CD4-positive, alpha-beta memory T cell (primary cell): ENCODE results near the gene GSK3B. TPM values are rescaled to one million over a fixed set of nuclear protein-coding genes. Genes with fewer than 3 reads are reported as not detected.

Source experiments
- CTCF ChIA-PET: fragments of 350-600 bp; sonication (Branson Sonifier 250); formaldehyde crosslinking; loops from one replicate; lab custom pipeline; 2021; ENCODE audit warnings: inconsistent platforms; ENCODE audit not compliant: partially characterized antibody; lab: Charles Lee
- POLR2A ChIA-PET: fragments of 350-600 bp; sonication (Branson Sonifier 250); formaldehyde crosslinking; loops from one replicate; lab custom pipeline; 2021; ENCODE audit not compliant: partially characterized antibody; lab: Charles Lee
- DNase-seq, 5 donors: peaks; one replicate each; pipeline versions ENCODE4 v3.0.0 to v3.0.0-alpha.2; 2020 to 2022; ENCODE audit warnings: mixed read lengths in 1 of 5
- H3K27ac ChIP-seq: one replicate; pipeline ENCODE4 v1.7.0; 2013; ENCODE audit warnings: low read depth, low read length
- H3K27me3 ChIP-seq: 2 replicates; pipeline ENCODE4 v1.7.0; 2013; ENCODE audit warnings: mild to moderate bottlenecking, low read length, moderate library complexity; ENCODE audit not compliant: insufficient read depth
- H3K36me3 ChIP-seq: 2 replicates; pipeline ENCODE4 v1.7.0; 2013; ENCODE audit warnings: mild to moderate bottlenecking, low read length, moderate library complexity; ENCODE audit not compliant: insufficient read depth
- H3K4me1 ChIP-seq: 2 replicates; pipeline ENCODE4 v1.7.0; 2013; ENCODE audit warnings: mild to moderate bottlenecking, low read length, moderate library complexity; ENCODE audit not compliant: insufficient read depth
- H3K4me3 ChIP-seq, 2 donors: one replicate each; pipeline ENCODE4 v1.7.0; 2013; ENCODE audit warnings: low read length in 2 of 2, mild to moderate bottlenecking in 1 of 2
- H3K9me3 ChIP-seq, 2 donors: one replicate each; pipeline ENCODE4 v1.7.0; 2013; ENCODE audit warnings: low read length in 2 of 2, control low read depth in 1 of 2; ENCODE audit not compliant: control insufficient read depth in 1 of 2
- H3K27ac Mint-ChIP-seq, 7 donors: one replicate each; pipeline ENCODE4 v1.8.0; 2020 to 2021; ENCODE audit warnings: mixed read lengths in 7 of 7, mild to moderate bottlenecking in 6 of 7, inconsistent platforms in 3 of 7, moderate library complexity in 3 of 7
- H3K27me3 Mint-ChIP-seq, 2 donors: one replicate each; pipeline ENCODE4 v1.8.0; 2020 to 2021; ENCODE audit warnings: mixed read lengths in 2 of 2
- H3K36me3 Mint-ChIP-seq, 2 donors: one replicate each; pipeline ENCODE4 v1.8.0; 2020 to 2021; ENCODE audit warnings: mixed read lengths in 2 of 2, inconsistent platforms in 1 of 2, mild to moderate bottlenecking in 1 of 2
- H3K4me1 Mint-ChIP-seq, 4 donors: one replicate each; pipeline ENCODE4 v1.8.0; 2020 to 2021; ENCODE audit warnings: mixed read lengths in 4 of 4, mild to moderate bottlenecking in 1 of 4
- H3K4me3 Mint-ChIP-seq, 8 donors: one replicate each; pipeline ENCODE4 v1.8.0; 2020 to 2021; ENCODE audit warnings: mixed read lengths in 8 of 8, mild to moderate bottlenecking in 7 of 8, moderate library complexity in 6 of 8, inconsistent platforms in 3 of 8
- H3K9me3 Mint-ChIP-seq, 8 donors: one replicate each; pipeline ENCODE4 v1.8.0; 2020 to 2021; ENCODE audit warnings: mixed read lengths in 8 of 8, mild to moderate bottlenecking in 5 of 8, inconsistent platforms in 3 of 8, moderate library complexity in 1 of 8
- intact Hi-C: fragments of 100-400 bp; cut with micrococcal nuclease; formaldehyde crosslinking; loops from one replicate; pipeline ENCODE4 v1.15.1; 2023
- polyA plus RNA-seq, 2 donors: library from polyadenylated mRNA; unstranded; fragments of 300-500 nt; fragmentation: Illumina TruSeq; gene quantifications; one replicate each; pipeline ENCODE4 v1.2.3, GENCODE V29; 2021
- total RNA-seq, 2 experiments: library from RNA; stranded (reverse); gene quantifications; one replicate each; pipeline ENCODE4 v1.2.3, GENCODE V29; 2021

Gene GSK3B
- total and polyA plus RNA-seq, 4 experiments from 2014 or later: 10.4 to 35.0 (median 25.5) TPM

DNA sequence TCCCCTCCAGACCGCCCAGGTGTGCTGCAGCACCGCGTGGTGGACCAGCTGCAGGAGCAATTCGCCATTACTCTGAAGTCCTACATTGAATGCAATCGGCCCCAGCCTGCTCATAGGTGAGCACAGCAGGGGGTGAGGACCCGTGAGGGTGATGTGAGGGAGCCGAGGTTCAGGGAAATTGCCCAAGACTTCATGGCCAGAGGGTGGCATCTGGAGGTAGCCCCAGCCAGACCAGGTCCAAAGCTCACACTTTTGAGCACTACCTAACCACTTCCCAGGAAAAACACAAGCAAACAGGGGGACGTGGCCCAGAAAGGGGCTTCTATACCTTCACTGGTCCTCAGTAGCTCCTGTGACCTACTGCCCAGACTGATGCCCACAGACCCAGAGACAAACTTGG lies 278.5 kb downstream of the GSK3B start:
- Mint-ChIP-seq H3K27me3 (peaks cover 0 to 7% of the 10 kb centered on the region in 2 donors), H3K36me3 (no peaks in the 10 kb centered on the region), H3K9me3 (no peaks in the 10 kb centered on the region), H3K4me1 (peaks cover under 1 to 3% (median 2%) of the 10 kb centered on the region in 4 donors), H3K4me3 (no peak overlapping the region), H3K27ac (no peak overlapping the region)
- no peak overlapping the region for H3K27ac ChIP-seq
- H3K4me1 ChIP-seq: peaks cover under 1% of the 10 kb centered on the region
- DNase-seq: no peak
- POLR2A ChIA-PET: no interaction called here
- no peaks in the 10 kb centered on the region for H3K27me3 ChIP-seq
- H3K9me3 ChIP-seq: no peaks in the 10 kb centered on the region
- intact Hi-C loops: no loop called here
- CTCF ChIA-PET: interaction anchor here (0.9 to 1.7 kb wide), 3 partner anchors 10 to 602 kb away, joined by 3 to 6 read pairs (median 3); no protein-coding TSS in a partner anchor
- no peak overlapping the region for H3K4me3 ChIP-seq
- no peaks in the 10 kb centered on the region for H3K36me3 ChIP-seq

DNA sequence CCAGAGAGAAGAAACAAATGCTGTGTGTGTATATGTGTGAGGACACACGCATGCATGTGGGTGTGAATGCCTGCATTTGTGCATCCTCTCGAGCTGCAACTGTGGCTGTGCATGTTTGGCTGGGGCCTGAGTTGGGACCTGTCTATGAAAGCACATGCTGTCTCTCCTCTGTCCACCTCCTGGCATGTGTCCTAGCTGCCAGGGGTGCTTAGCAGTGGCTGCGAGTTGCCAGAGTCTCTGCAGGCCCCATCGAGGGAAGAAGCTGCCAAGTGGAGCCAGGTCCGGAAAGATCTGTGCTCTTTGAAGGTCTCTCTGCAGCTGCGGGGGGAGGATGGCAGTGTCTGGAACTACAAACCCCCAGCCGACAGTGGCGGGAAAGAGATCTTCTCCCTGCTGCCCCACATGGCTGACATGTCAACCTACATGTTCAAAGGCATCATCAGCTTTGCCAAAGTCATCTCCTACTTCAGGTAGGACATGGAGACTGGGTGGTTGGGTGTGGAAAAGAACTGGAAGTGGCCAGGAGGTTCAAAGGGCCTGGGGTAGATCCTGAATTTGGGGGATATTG lies 281.7 kb downstream of the GSK3B start:
- Mint-ChIP-seq H3K4me1 (peaks cover 7 to 17% (median 12%) of the 10 kb centered on the region in 4 donors), H3K4me3 (no peak overlapping the region), H3K27me3 (peaks cover 0 to 7% of the 10 kb centered on the region in 2 donors), H3K36me3 (no peaks in the 10 kb centered on the region), H3K9me3 (no peaks in the 10 kb centered on the region), H3K27ac (no peak overlapping the region)
- ChIA-PET POLR2A (no interaction called here), CTCF (no interaction called here)
- DNase-seq: no peak
- Histone ChIP-seq H3K9me3 (no peaks in the 10 kb centered on the region), H3K27me3 (no peaks in the 10 kb centered on the region), H3K4me1 (peaks cover 7% of the 10 kb centered on the region), H3K4me3 (no peak overlapping the region), H3K36me3 (no peaks in the 10 kb centered on the region), H3K27ac (no peak overlapping the region)
- intact Hi-C loops: no loop called here

DNA sequence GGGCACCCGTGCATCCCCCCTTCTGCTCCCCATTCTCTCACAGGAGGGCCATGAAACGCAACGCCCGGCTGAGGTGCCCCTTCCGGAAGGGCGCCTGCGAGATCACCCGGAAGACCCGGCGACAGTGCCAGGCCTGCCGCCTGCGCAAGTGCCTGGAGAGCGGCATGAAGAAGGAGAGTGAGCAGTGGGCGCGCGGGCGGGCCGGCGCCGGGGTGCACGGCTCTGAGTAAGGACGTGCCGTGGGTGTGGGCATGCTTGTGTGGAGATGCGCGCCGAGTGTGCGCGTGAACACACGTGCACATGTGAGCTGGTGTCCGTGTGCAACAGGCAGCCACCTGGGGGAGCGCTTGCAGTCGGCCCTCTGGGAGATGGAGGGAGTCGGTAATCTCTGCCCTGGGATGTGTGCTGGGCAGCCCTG lies 284.2 kb downstream of the GSK3B start:
- Histone ChIP-seq H3K4me1 (peaks cover 7% of the 10 kb centered on the region), H3K36me3 (no peaks in the 10 kb centered on the region), H3K27me3 (no peaks in the 10 kb centered on the region), H3K27ac (no peak overlapping the region), H3K9me3 (no peaks in the 10 kb centered on the region), H3K4me3 (peak overlapping the region; percentile 34 to 56)
- peaks cover 0 to 2% of the 10 kb centered on the region in 2 donors for H3K27me3 Mint-ChIP-seq
- H3K27ac Mint-ChIP-seq: peak overlapping the region; percentile 16 to 91 (median 87)
- CTCF ChIA-PET: interaction anchor here (0.7 to 2.4 kb wide), 9 partner anchors 10 to 608 kb away, joined by 3 to 17 read pairs (median 5); partner anchors contain the start of genes GSK3B and LRRC58
- no peaks in the 10 kb centered on the region for H3K36me3 Mint-ChIP-seq
- H3K4me1 Mint-ChIP-seq: peaks cover 7 to 17% (median 12%) of the 10 kb centered on the region in 4 donors
- DNase-seq: peak; percentile 33 to 56 (median 48)
- H3K4me3 Mint-ChIP-seq: peak overlapping the region; percentile 84 to 94 (median 90)
- no peaks in the 10 kb centered on the region for H3K9me3 Mint-ChIP-seq
- intact Hi-C loops: no loop called here
- POLR2A ChIA-PET: interaction anchor here (0.6 to 1.3 kb wide), 3 partner anchors 38 to 286 kb away, joined by 3 to 5 read pairs (median 4); partner anchors contain the start of gene GSK3B

DNA sequence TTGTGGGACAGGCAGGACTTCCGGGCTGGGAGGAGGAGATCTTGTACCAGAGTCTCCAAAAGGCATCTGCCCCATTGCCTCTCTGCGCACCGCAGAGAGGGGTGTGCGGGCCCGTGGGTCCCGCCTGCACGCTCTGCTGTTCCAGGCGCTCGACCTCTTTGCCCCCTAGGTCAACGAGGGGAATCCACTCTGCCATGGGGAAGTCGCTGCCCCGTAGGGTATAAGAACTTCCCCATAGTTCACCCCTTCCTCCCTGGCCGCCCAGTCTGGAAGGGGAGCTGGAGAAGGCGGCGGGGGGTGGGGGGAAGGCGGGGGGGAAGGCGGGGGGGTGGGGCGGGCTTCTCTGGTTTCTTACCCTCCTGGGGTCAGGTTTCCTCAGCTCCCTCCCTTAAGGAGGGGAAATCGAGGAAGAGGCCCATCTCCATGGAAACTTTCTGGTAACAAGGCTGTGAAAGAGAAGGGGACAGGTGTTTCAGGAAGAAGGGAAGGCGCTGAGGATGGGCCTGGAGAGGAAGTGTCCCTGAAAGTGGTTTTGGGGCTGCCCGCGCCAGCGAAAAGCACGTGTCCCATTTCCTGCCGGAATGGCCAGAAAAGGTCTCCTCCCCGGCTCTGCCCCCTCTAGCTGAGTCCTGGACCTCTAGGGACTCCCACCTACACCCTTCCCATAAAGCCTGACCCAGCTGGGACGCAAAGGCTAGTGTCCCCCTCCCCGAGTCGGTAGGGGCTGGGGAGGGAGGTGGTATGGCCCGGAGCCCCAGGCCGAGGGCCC lies 284.8 kb downstream of the GSK3B start:
- Histone ChIP-seq H3K27me3 (no peaks in the 10 kb centered on the region), H3K4me3 (peak overlapping the region; percentile 34 to 56), H3K27ac (no peak overlapping the region), H3K9me3 (no peaks in the 10 kb centered on the region), H3K4me1 (peaks cover 7% of the 10 kb centered on the region), H3K36me3 (no peaks in the 10 kb centered on the region)
- Mint-ChIP-seq H3K27me3 (peaks cover 0 to under 1% of the 10 kb centered on the region in 2 donors), H3K4me1 (peaks cover 7 to 17% (median 12%) of the 10 kb centered on the region in 4 donors), H3K4me3 (peak overlapping the region; percentile 84 to 94 (median 90)), H3K27ac (peak overlapping the region in 2 of 7 donors; percentile 18 to 37), H3K9me3 (no peaks in the 10 kb centered on the region), H3K36me3 (no peaks in the 10 kb centered on the region)
- intact Hi-C loops: no loop called here
- no peak for DNase-seq
- ChIA-PET CTCF (interaction anchor here (0.7 to 2.4 kb wide), 10 partner anchors 10 to 608 kb away, joined by 3 to 17 read pairs (median 4); partner anchors contain the start of genes GSK3B and LRRC58), POLR2A (interaction anchor here (0.9 to 1.3 kb wide), 2 partner anchors 285 to 286 kb away, joined by 4 to 5 read pairs; partner anchors contain the start of gene GSK3B)

DNA sequence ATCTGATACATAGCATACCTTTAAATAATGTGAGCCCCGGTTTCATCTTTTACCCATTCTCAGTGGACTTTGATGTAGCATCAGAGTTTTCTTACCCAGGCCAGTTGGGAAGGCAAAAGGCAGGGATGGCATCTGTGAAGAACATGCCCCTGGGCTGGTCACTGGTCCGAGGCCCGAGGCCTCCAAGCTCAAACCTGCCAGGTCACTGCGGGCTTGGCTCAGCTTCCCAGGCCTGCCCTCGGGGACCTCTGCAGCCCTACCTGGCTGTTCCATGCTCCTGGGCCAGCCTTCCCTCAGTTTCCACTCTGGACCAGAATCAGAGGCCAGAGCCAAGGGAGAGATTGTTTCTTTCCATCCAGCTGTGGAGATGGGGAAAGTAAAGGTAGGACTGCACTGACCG lies 285.4 kb downstream of the GSK3B start:
- Histone ChIP-seq H3K27me3 (no peaks in the 10 kb centered on the region), H3K27ac (no peak overlapping the region), H3K9me3 (no peaks in the 10 kb centered on the region), H3K36me3 (no peaks in the 10 kb centered on the region), H3K4me3 (no peak overlapping the region), H3K4me1 (peaks cover 7% of the 10 kb centered on the region)
- Mint-ChIP-seq H3K27me3 (no peaks in the 10 kb centered on the region), H3K9me3 (no peaks in the 10 kb centered on the region), H3K4me3 (peak overlapping the region; percentile 17 to 69 (median 45)), H3K27ac (peak overlapping the region in 2 of 7 donors; percentile 23 to 59), H3K4me1 (peaks cover 7 to 17% (median 12%) of the 10 kb centered on the region in 4 donors), H3K36me3 (no peaks in the 10 kb centered on the region)
- no peak for DNase-seq
- ChIA-PET POLR2A (interaction anchor here (0.9 kb wide), 1 partner anchor 285 kb away, joined by 5 read pairs; the partner anchor contains the start of gene GSK3B), CTCF (interaction anchor here (1.1 kb wide), 1 partner anchor 608 kb away, joined by 3 read pairs; no protein-coding TSS in a partner anchor)
- intact Hi-C loops: no loop called here

DNA sequence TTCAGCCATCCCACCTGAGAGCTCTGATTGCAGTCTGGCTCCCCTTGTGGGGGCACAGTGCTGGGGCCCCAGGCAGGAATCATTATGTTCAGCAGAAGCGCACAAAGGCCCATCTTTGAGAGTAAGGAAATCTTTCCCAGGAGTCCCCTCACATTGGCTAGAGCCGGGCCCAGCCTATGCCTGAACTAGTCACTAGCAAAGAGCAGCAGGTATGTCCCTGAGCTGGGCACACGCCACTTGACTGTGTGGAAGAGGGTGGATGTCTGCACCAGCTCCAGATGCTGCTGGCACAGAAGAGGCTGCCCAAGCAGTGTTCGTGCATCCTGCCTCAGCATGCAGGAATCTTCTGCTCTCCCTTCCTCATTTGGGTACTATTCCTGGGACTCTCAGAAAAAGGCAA lies 286.0 kb downstream of the GSK3B start:
- Histone ChIP-seq H3K27ac (no peak overlapping the region), H3K27me3 (no peaks in the 10 kb centered on the region), H3K9me3 (no peaks in the 10 kb centered on the region), H3K36me3 (no peaks in the 10 kb centered on the region), H3K4me1 (peaks cover 7% of the 10 kb centered on the region), H3K4me3 (no peak overlapping the region)
- no peaks in the 10 kb centered on the region for H3K9me3 Mint-ChIP-seq
- no peak for DNase-seq
- ChIA-PET POLR2A (no interaction called here), CTCF (interaction anchor here (1.1 kb wide), 1 partner anchor 609 kb away, joined by 3 read pairs; no protein-coding TSS in a partner anchor)
- H3K4me1 Mint-ChIP-seq: peaks cover 7 to 17% (median 12%) of the 10 kb centered on the region in 4 donors
- peak overlapping the region in 4 of 8 donors; percentile 26 to 69 (median 55) for H3K4me3 Mint-ChIP-seq
- H3K36me3 Mint-ChIP-seq: no peaks in the 10 kb centered on the region
- H3K27me3 Mint-ChIP-seq: no peaks in the 10 kb centered on the region
- intact Hi-C loops: no loop called here
- H3K27ac Mint-ChIP-seq: peak overlapping the region in 2 of 7 donors; percentile 48 to 59

DNA sequence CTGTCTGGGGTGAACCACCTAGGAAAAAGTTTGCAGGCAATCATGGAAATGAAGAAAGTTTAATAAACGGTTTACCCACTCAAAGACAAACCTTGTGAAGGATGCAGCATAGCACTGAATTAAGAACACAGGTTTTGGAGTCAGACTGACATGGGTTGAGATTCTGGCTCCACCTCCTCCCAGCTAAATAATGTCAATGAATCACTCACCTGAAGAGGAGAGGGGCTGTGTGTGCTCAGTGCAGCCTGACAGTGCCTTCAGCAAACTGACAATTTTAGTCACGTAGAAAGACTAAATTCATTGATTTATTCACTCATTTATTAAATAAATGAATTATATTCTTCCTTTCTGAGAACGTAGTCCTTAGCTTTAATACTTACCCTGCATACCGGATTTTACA lies 293.4 kb downstream of the GSK3B start:
- H3K4me3 ChIP-seq: no peak overlapping the region
- ChIA-PET CTCF (no interaction called here), POLR2A (no interaction called here)
- H3K9me3 ChIP-seq: no peaks in the 10 kb centered on the region
- H3K4me3 Mint-ChIP-seq: no peak overlapping the region
- DNase-seq: no peak
- no peak overlapping the region for H3K27ac ChIP-seq
- no peaks in the 10 kb centered on the region for H3K27me3 ChIP-seq
- H3K4me1 Mint-ChIP-seq: no peaks in the 10 kb centered on the region
- no peak overlapping the region for H3K27ac Mint-ChIP-seq
- H3K9me3 Mint-ChIP-seq: no peaks in the 10 kb centered on the region
- intact Hi-C loops: no loop called here
- no peaks in the 10 kb centered on the region for H3K4me1 ChIP-seq
- no peaks in the 10 kb centered on the region for H3K36me3 Mint-ChIP-seq
- no peaks in the 10 kb centered on the region for H3K36me3 ChIP-seq
- peaks cover 10 to 12% of the 10 kb centered on the region in 2 donors for H3K27me3 Mint-ChIP-seq
